NCI-H2196 (cell line): ENCODE results near the gene NKAPD1.
"Not testable (repeated sequence)": the region's sequence is repeated elsewhere in the genome, so short reads cannot be mapped to it uniquely, and the experiment has no call there.

Source experiments
- DNase-seq: peaks from one replicate; lab custom pipeline; 2025; ENCODE audit not compliant: unreplicated experiment; lab: John Stamatoyannopoulos, UW

The NKAPD1 gene

GRCh38 chr11:112085822-112086421, 11.8 kb downstream of the NKAPD1 start:
- DNase-seq, result no peak

DNA sequence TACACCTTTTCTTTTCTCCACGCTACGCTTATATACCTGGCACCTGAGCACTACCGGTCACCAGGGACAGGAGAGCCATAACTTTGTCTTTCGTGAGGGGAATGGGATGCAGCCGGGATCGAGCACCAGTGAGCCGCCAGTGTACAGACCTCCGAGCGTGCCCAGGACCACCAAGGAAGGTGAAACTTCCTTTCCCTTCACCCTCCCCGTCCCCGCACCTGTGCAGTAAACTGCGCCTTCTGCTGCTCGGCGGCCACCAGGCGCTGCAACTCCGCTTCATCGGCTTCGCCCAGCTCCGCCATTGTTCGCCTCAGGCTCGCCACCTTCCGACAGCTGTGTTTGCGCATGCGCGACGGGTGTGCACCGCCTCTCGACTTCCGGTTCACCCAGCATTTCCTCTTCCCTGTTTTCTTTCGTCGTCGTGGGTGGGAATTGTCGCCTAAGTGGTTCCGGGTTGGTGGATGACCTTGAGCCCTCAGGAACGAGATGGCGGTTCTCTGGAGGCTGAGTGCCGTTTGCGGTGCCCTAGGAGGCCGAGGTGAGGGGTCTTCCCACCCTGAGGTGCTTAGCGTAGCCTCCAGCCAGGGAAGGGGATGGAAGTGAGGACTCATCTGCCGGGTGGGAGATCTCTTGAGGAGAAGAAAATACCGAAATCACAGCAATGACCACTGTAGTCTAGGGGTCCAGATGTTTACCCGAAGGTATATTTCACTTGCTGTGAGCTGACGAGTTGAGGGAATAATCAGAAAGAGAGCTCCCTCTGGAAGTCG, 12.5 kb downstream of the NKAPD1 start, which contains the start of the genes SDHD and TIMM8B:
SDHD (plus strand) TSS at position 452 of the 770 bp plus-strand sequence; CDS start at position 487, 35 bp downstream.
TIMM8B (minus strand) TSS at position 335 of the 770 bp plus-strand sequence; CDS start at position 302, 33 bp downstream.
- peak; percentile 96 for DNase-seq

- DNase-seq, result no peak
Measured at GRCh38 chr11:112087212-112087611, 13.1 kb downstream of the NKAPD1 start.

DNA sequence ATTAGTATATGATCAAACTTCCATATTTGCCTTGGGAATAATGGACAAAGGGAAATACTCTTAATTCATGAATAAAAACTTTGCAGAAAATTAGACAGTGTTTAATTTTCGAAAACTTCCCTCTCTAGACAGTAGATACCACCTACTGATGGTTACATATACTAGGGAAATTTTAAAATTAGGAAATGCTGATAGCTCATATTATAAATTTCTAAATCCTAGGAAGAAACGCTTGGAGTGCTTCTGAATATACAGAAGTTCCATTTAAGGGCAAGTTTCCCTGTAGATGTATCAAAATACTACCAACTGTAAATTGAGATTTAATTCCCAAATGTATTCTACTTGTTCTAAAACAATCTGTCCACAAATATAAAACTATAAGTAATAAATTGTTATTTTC, 21.2 kb downstream of the NKAPD1 start:
- DNase-seq, result not testable (repeated sequence)

DNA sequence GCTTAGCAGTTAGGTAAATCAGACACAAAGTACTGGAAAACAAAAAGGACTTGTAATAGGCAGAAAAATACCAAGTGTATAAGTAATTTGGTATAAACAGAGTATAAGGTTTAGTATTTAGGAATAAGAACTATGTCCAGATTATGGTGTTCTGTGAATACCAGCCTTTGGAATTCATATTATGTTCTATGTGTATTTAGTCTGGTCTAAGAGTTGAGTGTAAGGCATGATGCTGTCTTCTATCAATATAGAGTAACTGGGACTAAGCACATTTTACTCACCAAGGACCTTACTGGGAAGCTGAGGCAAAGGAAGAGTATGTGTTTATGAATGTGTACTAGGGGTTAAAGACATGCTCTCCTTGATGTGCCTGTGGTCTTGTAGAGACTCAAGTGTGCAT, 22.1 kb downstream of the NKAPD1 start:
- DNase-seq, result no peak

DNA sequence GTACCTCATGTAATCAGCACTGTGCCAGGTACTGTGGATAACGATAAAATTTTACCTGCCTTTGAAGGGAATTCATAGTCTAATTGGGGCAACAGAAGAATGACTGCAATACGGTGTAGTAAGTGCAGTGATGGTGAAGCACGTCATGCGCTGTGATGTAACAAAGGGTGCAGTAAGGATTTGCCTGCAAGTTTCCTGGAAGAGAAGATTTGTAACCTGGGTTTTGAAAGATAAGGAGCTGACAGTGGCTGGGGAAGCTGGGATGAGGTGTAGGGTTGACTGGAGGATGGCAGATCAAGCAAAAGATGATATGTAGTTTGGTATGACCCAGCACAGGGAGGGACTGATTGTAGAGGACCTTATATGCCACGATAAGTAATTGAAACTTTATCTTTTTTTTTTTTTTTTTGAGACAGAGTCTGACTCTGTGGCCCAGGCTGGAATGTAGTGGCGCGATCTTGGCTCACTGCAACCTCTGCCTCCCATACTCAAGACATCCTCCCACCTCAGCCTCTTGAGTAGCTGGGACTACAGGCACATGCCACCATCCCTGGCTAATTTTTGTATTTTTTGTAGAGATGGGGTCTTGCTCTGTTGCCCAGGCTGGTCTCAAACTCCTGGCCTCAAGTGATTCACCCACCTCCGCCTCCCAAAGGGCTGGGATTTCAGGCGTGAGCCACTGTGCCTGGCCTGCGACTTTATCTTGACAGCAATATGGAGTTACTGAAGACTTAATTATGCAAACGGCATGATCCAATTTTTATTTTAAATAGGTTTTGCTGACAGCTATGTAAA, 23.8 kb downstream of the NKAPD1 start:
- no peak for DNase-seq

DNA sequence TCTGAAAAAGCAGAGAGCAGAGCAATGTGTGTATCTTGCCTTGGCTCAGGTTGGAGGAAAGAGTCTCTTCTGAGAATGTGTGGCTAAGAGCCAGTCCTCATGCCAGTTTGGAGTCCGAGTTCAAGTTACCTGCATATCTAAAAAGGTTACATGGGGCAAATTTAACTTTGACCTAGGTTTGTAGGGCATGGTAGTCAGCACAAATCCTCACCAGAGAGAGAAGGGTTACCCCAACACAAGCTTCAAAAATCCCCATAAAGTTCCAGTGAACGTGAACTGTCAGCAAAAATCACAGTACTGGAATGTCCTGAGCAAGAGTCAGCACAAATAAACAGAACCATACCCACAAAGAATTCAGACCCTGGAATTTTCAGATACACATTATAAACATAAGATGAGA, 26.4 kb downstream of the NKAPD1 start:
- DNase-seq, result no peak

- DNase-seq, result no peak
Measured at GRCh38 chr11:112103446-112103845, 29.3 kb downstream of the NKAPD1 start.

DNA sequence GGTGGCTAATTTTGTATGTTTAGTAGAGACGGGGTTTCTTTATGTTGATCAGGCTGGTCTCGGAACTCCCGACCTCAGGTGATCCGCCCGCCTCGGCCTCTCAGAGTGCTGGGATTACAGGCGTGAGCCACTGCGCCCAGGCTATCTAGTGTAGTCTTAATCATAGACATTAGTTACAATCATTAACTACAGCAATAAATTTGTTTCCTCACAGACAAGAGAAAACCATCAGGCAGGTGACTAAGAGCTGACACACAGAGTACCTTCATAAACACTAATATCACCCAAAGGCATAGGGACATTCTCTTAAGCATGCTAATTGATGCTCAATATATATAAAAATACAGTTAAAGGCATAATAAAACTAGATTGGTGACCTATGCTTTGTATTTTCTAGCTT, 32.0 kb downstream of the NKAPD1 start:
- DNase-seq, result no peak

- DNase-seq, result peak; percentile 54
Measured at GRCh38 chr11:112113539-112114457, 39.7 kb downstream of the NKAPD1 start.

- no peak for DNase-seq
Measured at GRCh38 chr11:112114460-112114859, 40.4 kb downstream of the NKAPD1 start.

DNA sequence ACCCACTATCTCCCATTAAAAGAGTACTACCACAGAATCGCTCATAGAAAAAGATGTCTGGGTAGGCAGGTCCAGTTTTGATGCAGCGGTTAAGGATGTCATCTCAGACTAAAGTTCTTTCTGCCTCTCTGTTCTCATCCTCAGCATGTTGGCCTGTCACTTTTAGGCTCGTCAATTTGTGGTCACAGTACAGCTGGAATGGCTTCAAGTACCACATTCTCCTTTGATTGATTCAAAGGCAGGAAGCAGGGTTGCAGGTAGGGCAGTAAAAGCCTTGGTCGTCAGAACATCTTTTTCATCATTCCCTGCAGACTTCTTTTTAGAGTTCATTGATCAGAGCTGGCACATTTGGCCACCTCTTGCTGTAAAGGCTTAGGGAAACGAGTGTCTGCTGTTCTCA, 41.3 kb downstream of the NKAPD1 start:
- no peak for DNase-seq

DNA sequence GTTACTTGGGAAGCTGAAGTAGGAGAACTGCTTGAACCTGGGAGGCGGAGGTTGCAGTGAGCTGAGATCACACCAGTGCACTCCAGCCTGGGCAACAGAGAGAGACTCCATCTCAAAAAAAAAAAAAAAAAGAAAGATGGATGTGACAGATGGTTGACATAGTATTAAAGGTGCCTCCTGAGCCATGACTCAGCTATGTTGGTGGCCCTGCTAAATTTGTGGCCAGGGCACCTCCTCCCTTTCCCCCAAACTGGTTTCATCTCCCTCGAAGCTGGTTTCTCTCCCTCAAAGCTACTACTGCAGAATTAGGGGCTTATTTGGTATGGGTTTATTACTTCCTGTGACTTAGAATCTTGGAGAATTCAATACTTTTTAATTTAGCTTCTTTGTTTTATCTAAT, 44.1 kb downstream of the NKAPD1 start:
- no peak for DNase-seq

GRCh38 chr11:112121981-112122615, 48.0 kb downstream of the NKAPD1 start:
- no peak for DNase-seq

DNA sequence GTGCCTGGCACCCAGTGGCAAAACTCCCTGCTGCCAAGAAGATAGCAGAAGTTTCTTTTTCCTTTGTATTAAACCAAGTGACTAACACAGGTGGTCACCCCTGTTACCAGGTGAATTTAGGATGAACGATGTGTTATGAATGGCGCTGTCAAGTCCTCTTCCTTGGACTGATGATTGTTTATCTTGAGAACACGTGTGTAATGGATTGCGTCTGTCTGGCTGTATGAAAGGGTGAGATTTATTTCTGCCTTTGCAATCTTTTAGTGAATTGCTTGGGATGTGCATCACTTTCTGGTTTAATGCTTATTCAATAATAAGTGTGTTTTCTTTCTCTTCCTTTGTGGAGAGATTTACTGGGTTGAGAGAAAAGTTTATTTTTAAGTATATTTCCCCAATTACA, 49.0 kb downstream of the NKAPD1 start:
- DNase-seq, result no peak

DNA sequence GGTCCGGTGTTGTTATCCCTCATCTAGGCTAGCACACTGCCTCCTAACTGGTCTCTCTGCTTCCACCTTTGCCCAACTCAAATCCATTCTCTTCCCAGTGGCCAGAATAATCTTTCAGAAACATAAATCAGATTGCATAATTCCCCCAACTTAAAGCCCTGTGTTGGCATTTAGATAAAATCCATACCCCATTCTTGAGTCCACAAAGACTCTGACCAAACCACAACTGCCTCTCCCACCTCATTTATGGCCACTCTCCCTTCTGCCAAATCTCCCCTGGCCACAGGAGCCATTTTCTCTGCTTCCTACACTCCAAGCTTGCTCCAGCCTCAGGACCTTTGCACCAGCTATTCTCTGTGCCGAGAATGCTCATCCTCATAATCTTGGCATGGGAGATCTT, 53.0 kb downstream of the NKAPD1 start:
- no peak for DNase-seq

DNA sequence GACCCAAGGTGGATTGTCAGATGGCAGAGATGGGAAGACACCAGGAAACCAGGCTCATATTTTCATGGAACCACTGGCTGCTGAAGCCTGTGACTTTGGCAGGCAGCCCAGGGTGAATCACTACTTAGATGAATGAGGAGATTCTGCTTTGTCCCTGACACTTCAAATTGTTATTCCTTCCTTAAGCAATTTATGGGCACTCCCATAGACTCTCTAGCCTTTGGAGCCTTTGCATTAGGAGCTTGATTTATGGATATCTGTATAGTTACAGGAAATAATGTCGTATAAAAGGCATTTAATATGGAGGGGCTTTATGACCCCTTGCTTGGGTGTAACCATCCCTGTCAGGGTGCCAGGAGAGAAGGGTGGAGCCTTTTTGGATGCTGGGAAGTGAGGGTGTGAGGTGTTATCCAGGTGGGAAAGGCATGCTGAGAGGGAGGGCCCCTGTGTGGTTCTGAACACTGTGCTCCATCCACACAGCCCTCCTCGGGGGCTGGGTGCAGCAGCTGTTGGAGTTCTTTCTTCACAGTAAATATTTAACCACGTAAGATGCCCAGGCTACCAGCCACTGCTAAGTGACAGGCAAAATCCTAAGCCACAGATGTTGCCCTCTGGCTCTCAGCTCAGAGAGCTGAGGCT, 54.5 kb downstream of the NKAPD1 start:
- DNase-seq, result peak; percentile 84

DNA sequence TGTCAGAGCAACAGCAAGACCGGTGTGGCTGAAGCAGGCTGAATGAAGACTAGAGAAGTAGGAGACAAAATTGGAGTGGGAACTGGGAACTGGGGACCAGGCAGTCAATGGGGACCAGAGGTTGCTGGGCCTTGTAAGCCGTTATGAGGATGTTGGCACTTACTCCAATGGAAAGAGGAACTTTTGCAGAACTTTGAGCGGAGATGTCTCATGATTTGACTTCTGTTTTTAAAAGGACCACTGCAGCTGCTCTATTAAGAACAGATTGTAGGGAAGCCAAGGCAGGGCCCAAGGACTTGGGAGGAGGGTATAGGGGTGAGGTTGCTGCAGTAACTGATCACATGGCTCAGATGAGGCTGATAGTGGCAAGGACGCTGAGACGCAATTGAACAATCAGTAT, 55.6 kb downstream of the NKAPD1 start:
- no peak for DNase-seq

DNA sequence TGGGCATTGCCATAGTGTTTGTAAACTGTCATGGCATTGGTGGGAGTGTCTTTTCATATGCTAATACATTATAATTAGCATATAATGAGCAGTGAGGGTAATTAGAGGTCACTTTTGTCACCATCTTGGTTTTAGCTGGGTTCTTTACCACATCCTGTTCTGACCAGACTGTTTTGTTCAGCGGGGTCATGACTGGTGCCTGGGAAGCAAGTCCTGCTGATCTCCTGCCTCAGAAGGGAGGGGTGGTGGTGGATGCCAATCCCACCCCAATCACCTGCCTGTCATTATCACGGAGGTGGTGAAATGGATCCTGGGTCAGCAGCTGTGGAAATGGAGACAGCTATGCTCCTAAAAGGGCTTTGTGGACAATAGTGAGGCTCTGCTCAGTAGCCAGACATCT, 58.6 kb downstream of the NKAPD1 start:
- no peak for DNase-seq

DNA sequence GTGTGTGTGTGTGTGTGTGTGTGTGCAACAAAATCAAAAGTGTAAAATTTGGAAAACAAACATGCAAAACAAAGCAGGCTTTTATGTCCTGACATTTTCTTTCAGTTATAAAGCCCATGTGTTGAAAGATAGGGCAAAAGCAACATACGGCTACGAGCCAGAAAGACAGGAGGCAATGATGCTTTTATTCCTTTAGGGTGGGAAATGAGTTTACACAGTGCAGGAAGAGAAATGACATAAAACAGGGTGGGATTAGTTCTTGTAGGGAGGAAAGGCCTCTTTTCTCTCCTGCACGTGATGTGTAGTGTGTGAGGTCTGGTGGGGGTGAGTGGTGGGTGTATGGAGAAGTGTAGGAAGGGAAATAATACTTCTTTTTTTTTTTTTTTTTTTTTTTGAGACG, 60.4 kb downstream of the NKAPD1 start:
- no peak for DNase-seq
